PFSK-1 (cell line): ENCODE measurements around the gene DAAM1.

Source experiments
- FOXP2 ChIP-seq: optimal IDR thresholded peaks from 2 replicates; pipeline ENCODE3; 2011; ENCODE audit warnings: borderline replicate concordance, control low read depth, inconsistent platforms; ENCODE audit not compliant: insufficient read depth; ENCODE audit errors: extremely low read length, extremely low read depth
- POLR2AphosphoS5 ChIP-seq: IDR thresholded peaks from 2 replicates; pipeline ENCODE4 v1.6.1; 2012; ENCODE audit warnings: low read depth, mild to moderate bottlenecking, control low read depth, low read length, moderate library complexity
- REST ChIP-seq, 2 experiments: IDR thresholded peaks; 2 replicates each; pipeline versions ENCODE4 v1.6.1 to v1.8.0; 2011 to 2012; ENCODE audit warnings: low read depth in 2 of 2, low read length in 2 of 2, control low read depth in 1 of 2, inconsistent platforms in 1 of 2, mild to moderate bottlenecking in 1 of 2, moderate library complexity in 1 of 2; ENCODE audit not compliant: insufficient read depth in 1 of 2
- SIN3A ChIP-seq: IDR thresholded peaks from 2 replicates; pipeline ENCODE4 v1.6.1; 2012; ENCODE audit warnings: mild to moderate bottlenecking, low read length, moderate library complexity, borderline replicate concordance; ENCODE audit not compliant: insufficient read depth
- TAF1 ChIP-seq: IDR thresholded peaks from 2 replicates; pipeline ENCODE4 v1.6.1; 2012; ENCODE audit warnings: low read length, control low read depth, borderline replicate concordance; ENCODE audit not compliant: insufficient read depth

- TF ChIP-seq POLR2AphosphoS5 = no peak
- TF ChIP-seq REST (IDR thresholded peaks at IDR 0.05; ENCODE audit: insufficient read depth in 1 of 2, low read depth in 2 of 2, low read length in 2 of 2) = no peak
- no peak for TF ChIP-seq TAF1
- TF ChIP-seq FOXP2 = no peak
- TF ChIP-seq SIN3A = no peak
Observed at GRCh38 chr14:59328454-59328853, 140.0 kb downstream of the DAAM1 start.
